Mesendoderm (in vitro differentiated cells): ENCODE data around the gene SCG3.
A peak's percentile ranks its signal among the peaks of the same experiment; 100 is the strongest.
"Not testable (repeated sequence)": the region's sequence is repeated elsewhere in the genome, so short reads cannot be mapped to it uniquely, and the experiment has no call there.

Experiments used
- DNase-seq: peaks from one replicate; pipeline ENCODE4 v3.0.0; 2013
- H2AK5ac ChIP-seq: 2 replicates; pipeline ENCODE4 v1.6.1; 2013; ENCODE audit warnings: low read length, inconsistent platforms
- H2BK120ac ChIP-seq: 2 replicates; pipeline ENCODE4 v1.6.1; 2013; ENCODE audit warnings: low read depth, mild to moderate bottlenecking, low read length, moderate library complexity, mixed read lengths
- H2BK15ac ChIP-seq: replicated peaks from 2 replicates; pipeline ENCODE4 v1.6.1; 2013; ENCODE audit warnings: low read depth, mild to moderate bottlenecking, moderate library complexity
- H2BK5ac ChIP-seq: 2 replicates; pipeline ENCODE4 v1.6.1; 2013; ENCODE audit warnings: low read length, inconsistent platforms
- H3K18ac ChIP-seq: 2 replicates; pipeline ENCODE4 v1.6.1; 2013; ENCODE audit warnings: mild to moderate bottlenecking, low read length, mixed read lengths
- H3K23ac ChIP-seq: one replicate; pipeline ENCODE4 v1.6.1; 2013; ENCODE audit warnings: low read length
- H3K27ac ChIP-seq: 2 replicates; pipeline ENCODE4 v1.5.1; 2013; ENCODE audit warnings: low read depth, mild to moderate bottlenecking, inconsistent platforms, low read length, moderate library complexity
- H3K27me3 ChIP-seq: 2 replicates; pipeline ENCODE4 v1.6.1; 2013; ENCODE audit warnings: low read length, control low read depth, mild to moderate bottlenecking, inconsistent platforms; ENCODE audit not compliant: insufficient read depth, poor library complexity
- H3K36me3 ChIP-seq: 2 replicates; pipeline ENCODE4 v1.6.1; 2013; ENCODE audit warnings: low read length, inconsistent platforms; ENCODE audit not compliant: control insufficient read depth, insufficient read depth
- H3K4ac ChIP-seq: one replicate; pipeline ENCODE4 v1.6.1; 2013; ENCODE audit warnings: low read depth, mild to moderate bottlenecking, low read length, moderate library complexity
- H3K4me1 ChIP-seq: 2 replicates; pipeline ENCODE4 v1.6.1; 2013; ENCODE audit warnings: low read depth, low read length, inconsistent platforms; ENCODE audit not compliant: control insufficient read depth
- H3K4me2 ChIP-seq: 2 replicates; pipeline ENCODE4 v1.6.1; 2013; ENCODE audit warnings: low read length
- H3K4me3 ChIP-seq: 2 replicates; pipeline ENCODE4 v1.5.1; 2013; ENCODE audit warnings: mild to moderate bottlenecking, low read length
- H3K56ac ChIP-seq: one replicate; pipeline ENCODE4 v1.6.1; 2013; ENCODE audit warnings: low read length
- H3K79me1 ChIP-seq: 2 replicates; pipeline ENCODE4 v1.6.1; 2013; ENCODE audit warnings: low read length, inconsistent platforms
- H3K79me2 ChIP-seq: 2 replicates; pipeline ENCODE4 v1.6.1; 2013; ENCODE audit warnings: mild to moderate bottlenecking, low read length; ENCODE audit not compliant: control insufficient read depth, insufficient read depth
- H3K9ac ChIP-seq: 2 replicates; pipeline ENCODE4 v1.6.1; 2013; ENCODE audit warnings: low read length, inconsistent platforms
- H4K5ac ChIP-seq: one replicate; pipeline ENCODE4 v1.6.1; 2013; ENCODE audit warnings: low read length
- H4K8ac ChIP-seq: one replicate; pipeline ENCODE4 v1.6.1; 2013; ENCODE audit warnings: low read depth, mild to moderate bottlenecking, control low read depth, low read length, moderate library complexity
- WGBS: extraction: QIAGEN DNeasy Blood & Tissue Kit; methylation state at CpG from one replicate; pipeline ENCODE4 v1.1.7; 2013; ENCODE audit warnings: low lambda C conversion rate, missing lambda C conversion rate; ENCODE audit not compliant: insufficient coverage; ENCODE audit errors: extremely low coverage; 5-methylcytosine and 5-hydroxymethylcytosine counted together

Gene SCG3

GRCh38 chr15:51648101-51648500 lies 33.2 kb upstream of the SCG3 start:
- H3K4ac ChIP-seq, H3K36me3 ChIP-seq, H3K9ac ChIP-seq, H3K18ac ChIP-seq, H3K27me3 ChIP-seq, DNase-seq, H4K8ac ChIP-seq, H3K79me2 ChIP-seq, H3K4me2 ChIP-seq, H2BK5ac ChIP-seq, H3K79me1 ChIP-seq, H3K4me1 ChIP-seq, H2AK5ac ChIP-seq, H3K23ac ChIP-seq, H3K4me3 ChIP-seq, H3K56ac ChIP-seq, H2BK120ac ChIP-seq, H2BK15ac ChIP-seq, H3K27ac ChIP-seq, H4K5ac ChIP-seq: not testable (repeated sequence)
- WGBS = no CpG with 5 or more reads among the region's 1 CpG

- H2BK120ac ChIP-seq, H3K4me3 ChIP-seq, H4K8ac ChIP-seq, H3K56ac ChIP-seq, H3K79me2 ChIP-seq, H3K18ac ChIP-seq, H3K27ac ChIP-seq, H2BK5ac ChIP-seq, H3K79me1 ChIP-seq, H2AK5ac ChIP-seq, H3K4ac ChIP-seq, H3K9ac ChIP-seq, H3K23ac ChIP-seq, H4K5ac ChIP-seq, H2BK15ac ChIP-seq, H3K4me2 ChIP-seq, DNase-seq, H3K27me3 ChIP-seq, H3K36me3 ChIP-seq, H3K4me1 ChIP-seq: not testable (repeated sequence)
- no CpG with 5 or more reads among the region's 4 CpGs for WGBS
Measured at GRCh38 chr15:51648643-51649042, 32.7 kb upstream of the SCG3 start.

GRCh38 chr15:51649659-51650521 lies 31.4 kb upstream of the SCG3 start:
- Histone ChIP-seq H3K18ac (no peak overlapping the region), H2BK120ac (no peak overlapping the region), H3K9ac (no peak overlapping the region), H3K23ac (no peak overlapping the region), H3K4me2 (no peak overlapping the region), H3K36me3 (no peaks in the 10 kb centered on the region), H3K4ac (no peak overlapping the region), H3K27ac (no peak overlapping the region), H4K8ac (no peak overlapping the region), H3K4me1 (no peaks in the 10 kb centered on the region), H4K5ac (no peak overlapping the region), H2BK15ac (no peak overlapping the region), H3K4me3 (no peak overlapping the region), H3K79me2 (no peaks in the 10 kb centered on the region), H2BK5ac (no peak overlapping the region), H2AK5ac (no peak overlapping the region), H3K27me3 (no peaks in the 10 kb centered on the region), H3K56ac (no peak overlapping the region), H3K79me1 (no peaks in the 10 kb centered on the region)
- WGBS = 100% methylated on average over 1 of the region's 4 CpGs
- DNase-seq = peak; percentile 71

- Histone ChIP-seq H2AK5ac (no peak overlapping the region), H3K9ac (no peak overlapping the region), H3K27me3 (no peaks in the 10 kb centered on the region), H4K5ac (no peak overlapping the region), H2BK15ac (no peak overlapping the region), H3K36me3 (no peaks in the 10 kb centered on the region), H3K79me2 (no peaks in the 10 kb centered on the region), H3K4me2 (no peak overlapping the region), H3K4me1 (no peaks in the 10 kb centered on the region), H3K27ac (no peak overlapping the region), H4K8ac (no peak overlapping the region), H3K79me1 (no peaks in the 10 kb centered on the region), H2BK120ac (no peak overlapping the region), H3K23ac (no peak overlapping the region), H3K18ac (no peak overlapping the region), H2BK5ac (no peak overlapping the region), H3K56ac (no peak overlapping the region), H3K4ac (no peak overlapping the region), H3K4me3 (no peak overlapping the region)
- no CpG with 5 or more reads among the region's 5 CpGs for WGBS
- no peak for DNase-seq
Measured at GRCh38 chr15:51652084-51652668, 29.1 kb upstream of the SCG3 start.

- not testable (repeated sequence) for H3K56ac ChIP-seq, H3K36me3 ChIP-seq
- no CpG with 5 or more reads among the region's 24 CpGs for WGBS
Measured at GRCh38 chr15:51655401-51656057, 25.8 kb upstream of the SCG3 start.

More at GRCh38 chr15:51655401-51656057, 25.8 kb upstream of the SCG3 start:
- not testable (repeated sequence) for H4K8ac ChIP-seq, H3K4me2 ChIP-seq, H3K4ac ChIP-seq, H2BK5ac ChIP-seq, H2AK5ac ChIP-seq, H3K18ac ChIP-seq, H3K79me1 ChIP-seq, H3K23ac ChIP-seq, H4K5ac ChIP-seq, H2BK15ac ChIP-seq, H2BK120ac ChIP-seq, H3K4me3 ChIP-seq, H3K9ac ChIP-seq, H3K79me2 ChIP-seq, H3K4me1 ChIP-seq, H3K27me3 ChIP-seq, H3K27ac ChIP-seq
- peak; percentile 8 for DNase-seq
